ENCODE results near the gene ZFP92. TPM values are rescaled to one million over a fixed set of nuclear protein-coding genes. Genes with fewer than 3 reads are reported as not detected.

Gene ZFP92
- total and polyA plus RNA-seq, 10 of the 15 experiments (the other 5 are each of a cell fraction or from before 2014, with no cell fraction given): 0.02 to 1.6 (median 0.09) TPM; not detected in 2

GRCh38 chrX:153445106-153445855 lies 34.0 kb downstream of the ZFP92 start (continued):
- TF ChIP-seq CEBPB (IDR thresholded peaks at IDR 0.05; ENCODE audit: borderline replicate concordance in 1 of 2, low read depth in 2 of 2, low read length in 2 of 2) (no peak), SKIL (IDR thresholded peaks at IDR 0.05; ENCODE audit: low read depth, poor library complexity, severe bottlenecking) (no peak), FOXK2 (IDR thresholded peaks at IDR 0.05) (no peak)

- 69% methylated on average over 30 of the region's 30 CpGs for WGBS (ENCODE audit: insufficient coverage, insufficient replicate concordance, low lambda C conversion rate, missing lambda C conversion rate)
- Histone ChIP-seq H3K4me3 (no peak within 1 kb of the TSS), H2AFZ (ENCODE audit: control insufficient read depth, low read depth, low read length) (no peak within 1 kb of the TSS), H3K27me3 (replicated peaks in 1 of 2; ENCODE audit: control insufficient read depth in 2 of 2, insufficient read depth in 2 of 2, low read length in 1 of 2) (no peaks in the 10 kb centered on the region), H3K9ac (ENCODE audit: control insufficient read depth, insufficient read depth, low read length) (no peak within 1 kb of the TSS), H3K27ac (ENCODE audit: control insufficient read depth, insufficient read depth) (no peak within 1 kb of the TSS), H3K9me3 (replicated peaks; ENCODE audit: control insufficient read depth, insufficient read depth, low read length) (no peaks in the 10 kb centered on the region; the same call in 2 of the 3 replicates), H3K4me2 (ENCODE audit: control insufficient read depth, insufficient read depth) (no peak within 1 kb of the TSS), H3K36me3 (ENCODE audit: control insufficient read depth in 2 of 2, insufficient read depth in 2 of 2, low read length in 1 of 2) (no peaks in the 10 kb centered on the region), H3K79me2 (ENCODE audit: control insufficient read depth, insufficient read depth, low read length) (no peaks in the 10 kb centered on the region), H4K20me1 (ENCODE audit: control insufficient read depth, insufficient read depth) (no peaks in the 10 kb centered on the region), H3K4me1 (ENCODE audit: control insufficient read depth, insufficient read depth, low read length) (no peaks in the 10 kb centered on the region)
- intact Hi-C loops (cut with micrococcal nuclease; ENCODE audit: unreplicated experiment): no loop called here
- no TSS peak for BruUV-seq (replicated peaks)
- ChIA-PET SMC1A (ENCODE audit: uncharacterized antibody, unreplicated experiment) (no interaction called here), CTCF (no interaction called here), POLR2A (no interaction called here), RAD21 (ENCODE audit: unreplicated experiment) (no interaction called here)
- no peak for DNase-seq (ENCODE audit: low read depth, low spot score)
- in situ Hi-C loops (cut with MboI): no loop called here
- TF ChIP-seq BMI1 (IDR thresholded peaks at IDR 0.05; ENCODE audit: borderline replicate concordance) (no peak), SMAD1 (IDR thresholded peaks at IDR 0.05; ENCODE audit: low read depth, partially characterized antibody) (no peak)
- no peak for ATAC-seq
- FAIRE-seq: no peak
Measured at GRCh38 chrX:153445856-153446635, 34.8 kb downstream of the ZFP92 start, which contains the start of gene TREX2. TREX2 (minus strand) TSS chrX:153446056; CDS start chrX:153445430, 626 bp downstream.
